Skeletal muscle tissue (tissue), 4 donors: ENCODE results near the gene PKP1. TPM values are rescaled to one million over a fixed set of nuclear protein-coding genes. Genes with fewer than 3 reads are reported as not detected.
"Not testable (repeated sequence)": the region's sequence is repeated elsewhere in the genome, so short reads cannot be mapped to it uniquely, and the experiment has no call there.

Source experiments
- H3K27ac ChIP-seq: one replicate; pipeline ENCODE4 v1.7.0; 2013; ENCODE audit warnings: mild to moderate bottlenecking, low read depth, low read length, inconsistent platforms
- H3K27me3 ChIP-seq, 3 donors: one replicate each; pipeline ENCODE4 v1.7.0; 2013; ENCODE audit warnings: low read length in 3 of 3; ENCODE audit not compliant: control insufficient read depth in 3 of 3, insufficient read depth in 3 of 3
- H3K36me3 ChIP-seq, 3 donors: one replicate each; pipeline ENCODE4 v1.7.0; 2013; ENCODE audit warnings: low read length in 3 of 3; ENCODE audit not compliant: control insufficient read depth in 3 of 3, insufficient read depth in 3 of 3
- H3K4me1 ChIP-seq, 3 donors: one replicate each; pipeline ENCODE4 v1.7.0; 2013; ENCODE audit warnings: low read length in 3 of 3, mild to moderate bottlenecking in 3 of 3; ENCODE audit not compliant: control insufficient read depth in 3 of 3, insufficient read depth in 3 of 3
- H3K4me3 ChIP-seq, 3 donors: one replicate each; pipeline ENCODE4 v1.7.0; 2013; ENCODE audit warnings: low read length in 3 of 3
- H3K9ac ChIP-seq, 3 donors: one replicate each; pipeline ENCODE4 v1.7.0; 2013; ENCODE audit warnings: low read length in 3 of 3, mild to moderate bottlenecking in 3 of 3, moderate library complexity in 2 of 3, low read depth in 1 of 3
- H3K9me3 ChIP-seq, 3 donors: one replicate each; pipeline ENCODE4 v1.7.0; 2013; ENCODE audit warnings: low read length in 3 of 3; ENCODE audit not compliant: control insufficient read depth in 3 of 3
- total RNA-seq: library from RNA; depleted of rRNA; stranded (reverse); fragments of >200 nt; gene quantifications from one replicate; pipeline ENCODE4 v1.2.3, GENCODE V29; 2014
- donor health status: Osteomylitis.

PKP1 gene
- total RNA-seq, 1 donor from 2014 or later, result 3.7 TPM

DNA sequence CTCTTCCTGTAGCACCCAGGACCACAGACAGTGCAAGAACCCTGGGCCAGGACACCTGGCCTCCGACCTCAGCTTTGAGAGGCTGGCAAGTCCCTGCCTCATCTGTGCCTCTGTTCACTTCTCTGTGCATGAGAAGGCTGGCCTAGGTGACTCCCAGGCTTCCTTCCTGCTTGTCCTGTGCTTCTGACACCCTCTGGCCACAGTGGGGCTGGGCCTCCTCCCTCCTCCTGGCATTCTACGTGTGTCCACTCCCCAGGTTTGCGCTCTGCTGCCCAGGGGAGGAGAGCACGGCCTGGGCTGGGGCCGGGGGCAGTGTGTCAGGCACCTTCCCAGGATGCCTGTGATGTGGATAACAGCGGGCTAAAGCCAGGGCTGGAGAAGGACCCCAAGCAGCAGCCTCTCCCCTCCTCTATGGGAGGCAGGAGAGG, 30.3 kb upstream of the PKP1 start:
- Histone ChIP-seq H3K4me1 (no peaks in the 10 kb centered on the region), H3K9ac (no peak overlapping the region)

DNA sequence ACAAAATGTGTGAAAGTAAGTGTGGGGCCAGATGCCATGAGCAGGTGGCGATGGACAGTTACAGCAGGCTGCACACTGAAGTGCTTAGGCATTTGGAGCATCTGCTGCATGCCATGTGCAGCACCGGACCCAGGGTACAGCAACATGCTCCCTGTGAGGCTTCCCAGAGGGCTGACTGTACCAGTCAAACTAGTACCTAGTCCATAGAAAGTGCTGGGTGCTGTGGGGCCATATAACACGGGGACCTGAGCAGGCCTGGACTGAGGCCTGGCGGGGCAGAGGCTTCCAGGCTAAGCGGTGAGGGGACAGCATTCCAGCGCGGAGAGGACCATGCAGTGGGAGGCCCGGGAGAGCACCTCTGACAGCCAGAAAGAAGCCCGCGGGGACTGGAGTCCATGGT, 29.9 kb upstream of the PKP1 start:
- no peaks in the 10 kb centered on the region for H3K27me3 ChIP-seq
- H3K9me3 ChIP-seq, result no peaks in the 10 kb centered on the region
- no peak overlapping the region for H3K4me3 ChIP-seq
- H3K27ac ChIP-seq, result no peak overlapping the region
- no peaks in the 10 kb centered on the region for H3K36me3 ChIP-seq
- no peaks in the 10 kb centered on the region for H3K4me1 ChIP-seq
- no peak overlapping the region for H3K9ac ChIP-seq

More for the DNA sequence above, 30.3 kb upstream of the PKP1 start:
- no peaks in the 10 kb centered on the region for H3K27me3 ChIP-seq
- H3K27ac ChIP-seq, result no peak overlapping the region
- no peak overlapping the region for H3K4me3 ChIP-seq
- no peaks in the 10 kb centered on the region for H3K9me3 ChIP-seq
- H3K36me3 ChIP-seq, result no peaks in the 10 kb centered on the region

DNA sequence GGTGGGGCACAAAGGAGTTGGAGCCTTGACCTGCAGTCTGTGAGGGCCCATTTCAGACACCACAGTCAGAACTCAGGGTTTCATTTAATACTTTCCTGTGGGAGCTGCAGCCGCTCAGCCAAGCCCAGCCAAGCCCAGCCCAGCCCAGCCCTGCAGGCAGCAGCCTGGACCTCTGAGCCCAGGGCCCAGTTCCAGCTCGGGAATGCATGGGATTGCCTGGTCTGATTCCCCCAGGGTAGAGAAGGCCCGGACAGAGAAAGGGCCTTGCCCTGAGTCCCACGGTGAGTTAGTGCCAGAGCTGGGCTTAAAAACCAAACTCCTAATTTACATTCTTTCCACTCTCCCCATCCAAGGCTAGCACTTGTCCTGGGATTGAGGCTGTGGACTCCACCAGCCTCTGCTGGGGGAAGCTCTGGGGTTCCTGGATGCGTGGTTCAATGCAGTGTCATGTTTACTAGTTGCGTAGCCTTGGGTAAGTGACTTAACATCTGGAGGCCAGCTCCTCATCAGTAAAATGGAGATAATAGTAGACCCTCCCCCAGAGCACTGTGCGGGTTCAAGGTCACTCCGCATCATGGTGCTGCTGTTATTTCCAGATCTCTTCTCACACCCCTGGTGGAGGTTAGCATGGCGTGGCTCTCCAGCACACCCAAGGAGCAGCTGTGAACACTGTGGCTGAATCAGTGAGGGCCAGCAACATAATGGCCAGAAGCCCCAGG, 29.2 kb upstream of the PKP1 start:
- H3K4me3 ChIP-seq, result no peak overlapping the region
- H3K9ac ChIP-seq, result no peak overlapping the region
- H3K27ac ChIP-seq, result no peak overlapping the region
- no peaks in the 10 kb centered on the region for H3K36me3 ChIP-seq
- no peaks in the 10 kb centered on the region for H3K9me3 ChIP-seq
- no peaks in the 10 kb centered on the region for H3K4me1 ChIP-seq
- peaks cover 0 to 2% (median 0%) of the 10 kb centered on the region in 3 donors for H3K27me3 ChIP-seq

DNA sequence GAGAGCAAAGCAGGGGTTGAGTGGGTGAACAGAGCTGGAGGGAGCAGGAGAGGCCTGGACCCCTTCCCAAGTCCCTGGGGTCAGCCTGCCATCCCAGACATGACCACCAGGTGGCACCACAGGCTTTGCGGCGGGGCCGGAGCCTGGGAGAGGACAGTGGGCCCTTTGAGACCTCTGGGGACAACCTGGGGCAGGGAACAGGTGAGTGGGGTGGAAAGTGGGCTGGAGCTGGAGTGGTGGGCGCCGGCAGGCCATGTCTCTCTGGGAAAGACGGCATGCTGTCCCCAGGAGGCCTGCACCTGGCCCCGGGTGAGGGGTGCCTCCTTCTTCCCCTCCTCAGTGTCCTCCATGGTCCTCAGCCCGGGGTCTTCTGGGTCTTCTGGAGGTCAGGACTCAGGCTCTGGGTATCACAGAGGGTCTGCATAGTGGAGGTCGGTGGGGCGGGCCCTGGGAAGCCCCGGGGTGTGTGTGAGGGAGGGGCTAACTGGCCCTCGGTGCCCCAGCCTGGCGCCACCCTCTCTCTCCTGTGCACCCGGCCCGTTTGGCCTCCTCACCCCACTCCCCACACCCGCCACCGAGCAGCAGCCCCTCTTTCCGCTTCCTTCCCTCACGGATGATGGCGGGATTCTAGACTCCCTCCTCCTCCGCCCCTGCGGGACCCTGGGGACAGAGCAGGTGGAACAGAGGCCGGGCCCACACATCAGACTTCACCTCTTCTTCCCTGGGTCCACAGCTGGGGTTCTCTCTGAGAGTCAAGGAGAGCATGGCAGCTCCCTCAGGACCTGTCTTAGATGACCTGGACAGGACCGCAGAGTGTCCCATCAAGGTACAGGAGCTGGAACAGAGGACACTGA, 28.5 kb upstream of the PKP1 start:
- peaks cover 2 to 9% (median 6%) of the 10 kb centered on the region in 3 donors for H3K27me3 ChIP-seq
- peaks cover under 1 to 6% (median 4%) of the 10 kb centered on the region in 3 donors for H3K4me1 ChIP-seq
- no peaks in the 10 kb centered on the region for H3K36me3 ChIP-seq
- no peak overlapping the region for H3K9ac ChIP-seq
- H3K4me3 ChIP-seq, result no peak overlapping the region
- no peaks in the 10 kb centered on the region for H3K9me3 ChIP-seq
- no peak overlapping the region for H3K27ac ChIP-seq

DNA sequence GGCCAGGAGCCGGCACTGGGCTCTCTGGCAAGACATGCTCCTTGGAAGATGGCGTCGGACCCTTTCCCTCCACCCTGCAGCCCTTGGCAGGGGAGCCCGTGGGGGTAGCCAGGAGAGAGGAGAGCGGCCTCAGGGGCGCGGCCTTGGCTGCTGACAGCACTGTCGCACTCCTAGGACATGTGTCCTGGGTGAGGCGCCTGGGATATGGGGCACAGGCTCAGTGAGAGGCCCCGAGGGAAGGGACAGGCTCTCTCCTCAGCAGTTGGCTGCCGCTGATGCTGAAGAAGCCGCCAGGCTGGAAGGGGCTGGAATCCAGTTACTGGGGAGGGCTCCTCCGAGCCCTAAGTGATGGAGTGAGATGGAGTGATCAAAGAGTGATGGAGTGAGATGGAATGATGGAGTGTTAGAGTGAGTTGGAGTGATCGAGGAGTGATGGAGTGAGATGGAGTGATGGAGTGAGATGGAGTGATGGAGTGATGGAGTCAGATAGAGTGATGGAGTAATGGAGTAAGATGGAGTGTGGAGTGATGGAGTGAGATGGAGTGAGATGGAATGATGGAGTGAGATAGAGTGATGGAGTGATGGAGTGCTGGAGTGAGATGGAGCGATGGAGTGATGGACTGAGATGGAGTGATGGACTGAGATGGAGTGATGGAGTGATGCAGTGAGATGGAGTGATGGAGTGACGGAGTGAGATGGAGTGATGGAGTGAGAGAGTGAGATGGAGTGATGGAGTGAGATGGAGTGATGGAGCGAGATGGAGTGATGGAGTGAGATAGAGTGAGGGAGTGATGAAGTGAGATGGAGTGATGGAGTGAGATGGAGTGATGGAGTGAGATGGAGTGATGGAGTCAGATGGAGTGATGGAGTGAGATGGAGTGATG, 27.6 kb upstream of the PKP1 start:
- Histone ChIP-seq H3K36me3 (no peaks in the 10 kb centered on the region), H3K4me1 (peaks cover 4 to 10% (median 6%) of the 10 kb centered on the region in 3 donors), H3K9ac (no peak overlapping the region)

DNA sequence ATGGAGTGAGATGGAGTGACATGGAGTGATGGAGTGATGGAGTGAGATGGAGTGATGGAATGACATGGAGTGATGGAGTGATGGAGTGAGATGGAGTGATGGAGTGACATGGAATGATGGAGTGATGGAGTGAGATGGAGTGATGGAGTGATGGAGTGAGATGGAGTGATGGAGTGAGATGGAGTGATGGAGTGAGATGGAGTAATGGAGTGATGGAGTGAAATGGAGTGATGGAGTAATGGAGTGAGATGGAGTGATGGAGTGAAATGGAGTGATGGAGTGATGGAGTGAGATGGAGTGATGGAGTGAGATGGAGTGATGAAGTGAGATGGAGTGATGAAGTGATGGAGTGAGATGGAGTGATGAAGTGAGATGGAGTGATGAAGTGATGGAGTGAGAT, 25.2 kb upstream of the PKP1 start:
- H3K9me3 ChIP-seq, H3K36me3 ChIP-seq, H3K9ac ChIP-seq, H3K27ac ChIP-seq, H3K4me3 ChIP-seq: not testable (repeated sequence)
- Histone ChIP-seq H3K4me1 (peaks cover 4 to 10% (median 6%) of the 10 kb centered on the region in 3 donors), H3K27me3 (peaks cover 14 to 34% (median 31%) of the 10 kb centered on the region in 3 donors)

More for the DNA sequence above, 27.6 kb upstream of the PKP1 start:
- H3K9me3 ChIP-seq, result no peaks in the 10 kb centered on the region
- H3K27ac ChIP-seq, result no peak overlapping the region
- no peak overlapping the region for H3K4me3 ChIP-seq
- H3K27me3 ChIP-seq, result peaks cover 10 to 17% (median 14%) of the 10 kb centered on the region in 3 donors

DNA sequence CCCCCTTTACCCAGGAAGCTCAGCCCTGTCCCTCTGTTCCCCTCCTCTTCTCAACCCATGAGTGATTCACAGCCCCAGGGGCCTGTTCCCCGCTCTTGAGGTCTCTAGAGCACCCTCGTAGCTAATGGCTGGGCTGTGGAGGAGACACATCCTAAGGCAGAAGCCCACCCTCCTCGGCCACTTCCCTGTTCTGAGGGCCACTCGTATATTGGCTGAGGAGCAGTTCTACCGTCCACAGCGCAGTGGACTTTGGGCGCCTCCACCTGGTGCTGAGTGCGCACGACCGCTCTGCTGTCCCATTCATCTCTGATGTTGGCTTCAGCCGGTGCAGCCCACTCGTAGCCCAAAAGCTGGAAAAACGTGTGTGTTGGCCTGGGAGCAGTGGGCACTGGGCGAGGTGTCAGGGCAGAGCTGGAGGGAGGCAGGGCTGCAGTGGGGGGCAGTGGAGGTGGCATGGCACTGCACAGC, 24.5 kb upstream of the PKP1 start:
- Histone ChIP-seq H3K36me3 (no peaks in the 10 kb centered on the region), H3K4me3 (no peak overlapping the region), H3K27me3 (peaks cover 14 to 36% (median 31%) of the 10 kb centered on the region in 3 donors)

DNA sequence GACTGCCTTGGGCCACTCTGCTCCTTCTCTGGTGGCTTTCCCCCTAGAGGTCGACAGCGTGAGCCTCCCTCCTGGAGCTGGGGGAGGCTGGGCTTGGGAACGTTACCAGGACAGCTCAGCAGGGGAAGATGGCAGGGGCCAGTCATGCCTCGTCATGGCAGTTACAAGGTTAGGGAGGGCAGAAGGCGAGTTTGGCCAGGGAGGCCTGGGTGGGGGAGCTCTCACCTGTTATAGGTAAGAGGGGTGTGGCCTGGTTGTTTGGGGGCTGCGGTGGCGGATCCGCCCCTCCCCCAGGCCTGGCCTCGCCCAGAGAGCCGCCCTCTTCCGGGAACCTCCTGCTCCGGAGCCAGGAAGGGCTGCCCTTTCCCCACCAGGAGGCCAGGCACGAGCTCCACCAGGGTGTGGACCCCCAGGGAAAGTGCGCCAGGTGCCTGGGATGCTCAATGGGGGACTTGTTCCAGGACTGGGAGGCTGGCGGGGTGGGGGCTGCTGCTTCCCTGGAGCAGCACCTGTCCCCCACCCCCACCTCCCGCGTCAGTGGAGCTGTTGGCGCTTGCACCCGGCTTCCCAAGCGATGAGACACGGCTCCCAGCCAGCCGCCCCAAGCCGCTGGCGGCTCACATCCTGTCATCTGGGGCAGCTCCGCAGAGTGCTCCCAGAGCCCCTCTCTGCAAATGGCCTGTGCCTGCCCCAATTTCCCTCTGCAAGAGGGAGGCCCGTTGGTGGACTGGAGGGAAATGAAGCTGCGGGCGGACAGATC, 23.6 kb upstream of the PKP1 start:
- H3K27ac ChIP-seq, result no peak overlapping the region
- peaks cover 14 to 41% (median 31%) of the 10 kb centered on the region in 3 donors for H3K27me3 ChIP-seq
- H3K36me3 ChIP-seq, result no peaks in the 10 kb centered on the region
- H3K9me3 ChIP-seq, result no peaks in the 10 kb centered on the region
- H3K4me3 ChIP-seq, result no peak overlapping the region
- peak overlapping the region in 1 of 3 donors; percentile 3 for H3K9ac ChIP-seq
- H3K4me1 ChIP-seq, result peaks cover 4 to 10% (median 6%) of the 10 kb centered on the region in 3 donors

More for the DNA sequence above, 24.5 kb upstream of the PKP1 start:
- Histone ChIP-seq H3K27ac (no peak overlapping the region), H3K9ac (no peak overlapping the region), H3K9me3 (no peaks in the 10 kb centered on the region), H3K4me1 (peaks cover 4 to 10% (median 6%) of the 10 kb centered on the region in 3 donors)

DNA sequence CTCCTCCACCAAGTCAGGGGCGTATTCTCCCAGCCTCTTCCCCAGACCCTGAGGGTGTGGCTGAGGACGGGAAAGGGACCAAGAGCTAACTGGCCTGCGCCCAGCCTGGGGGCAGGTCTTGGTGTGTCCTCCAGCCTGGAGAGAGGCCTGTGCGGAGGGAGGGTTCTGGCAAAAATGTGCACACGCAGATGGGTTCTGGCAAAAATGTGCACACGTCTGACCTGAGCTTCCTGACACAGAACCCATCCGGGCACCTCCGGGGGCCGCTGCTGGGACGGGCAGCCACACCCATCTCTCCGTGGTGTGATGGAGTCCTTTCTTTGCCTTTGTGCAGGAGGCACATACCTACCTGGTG, 23.1 kb upstream of the PKP1 start:
- Histone ChIP-seq H3K4me1 (peaks cover 4 to 10% (median 6%) of the 10 kb centered on the region in 3 donors), H3K27me3 (peaks cover 14 to 41% (median 31%) of the 10 kb centered on the region in 3 donors), H3K4me3 (no peak overlapping the region), H3K27ac (no peak overlapping the region), H3K36me3 (no peaks in the 10 kb centered on the region), H3K9ac (no peak overlapping the region), H3K9me3 (no peaks in the 10 kb centered on the region)
